Chondrocyte (in vitro differentiated cells): ENCODE measurements around the gene SLC5A10. TPM values are rescaled to one million over a fixed set of nuclear protein-coding genes. Genes with fewer than 3 reads are reported as not detected.

Experiments
- DNase-seq: peaks from one replicate; pipeline ENCODE4 v3.0.0; 2021; ENCODE audit warnings: mixed read lengths, low spot score
- H3K27ac Mint-ChIP-seq: one replicate; pipeline ENCODE4 v1.8.0; 2021; ENCODE audit warnings: mild to moderate bottlenecking, moderate library complexity, mixed read lengths; ENCODE audit not compliant: unreplicated experiment
- H3K27me3 Mint-ChIP-seq: 2 replicates; pipeline ENCODE4 v1.8.0; 2021; ENCODE audit warnings: low read depth, mixed read lengths
- H3K36me3 Mint-ChIP-seq: 2 replicates; pipeline ENCODE4 v1.8.0; 2021; ENCODE audit warnings: low read depth, mixed read lengths
- H3K4me1 Mint-ChIP-seq: 2 replicates; pipeline ENCODE4 v1.8.0; 2021; ENCODE audit warnings: low read depth, mild to moderate bottlenecking, mixed read lengths
- H3K4me3 Mint-ChIP-seq: one replicate; pipeline ENCODE4 v1.8.0; 2021; ENCODE audit warnings: mild to moderate bottlenecking, moderate library complexity, mixed read lengths; ENCODE audit not compliant: unreplicated experiment
- H3K9me3 Mint-ChIP-seq: 2 replicates; pipeline ENCODE4 v1.8.0; 2021; ENCODE audit warnings: low read depth, mixed read lengths
- CTCF ChIP-seq: fragments of 200-600 bp; sonication (generic); IDR thresholded peaks from 2 replicates; pipeline ENCODE4 v1.5.0; 2021; ENCODE audit warnings: antibody characterized with exemption, mild to moderate bottlenecking, moderate library complexity
- total RNA-seq: library from RNA; stranded (reverse); gene quantifications from 3 replicates; pipeline ENCODE4 v1.2.1, GENCODE V29; 2021

The SLC5A10 gene
- total RNA-seq, 1 donor from 2014 or later: not detected

- H3K4me1 Mint-ChIP-seq: peaks cover 5% of the 10 kb centered on the region
- H3K27me3 Mint-ChIP-seq: no peaks in the 10 kb centered on the region
- TF ChIP-seq CTCF: no peak
- no peaks in the 10 kb centered on the region for H3K9me3 Mint-ChIP-seq
- peaks cover 25% of the 10 kb centered on the region for H3K36me3 Mint-ChIP-seq
- no peak for DNase-seq
- H3K27ac Mint-ChIP-seq: no peak overlapping the region
- no peak overlapping the region for H3K4me3 Mint-ChIP-seq
These were observed 18.6 kb upstream of the SLC5A10 start for GRCh38 chr17:18933102-18934058.

GRCh38 chr17:18937981-18938691 lies 13.8 kb upstream of the SLC5A10 start:
- DNase-seq: no peak
- Mint-ChIP-seq H3K36me3 (peaks cover 1% of the 10 kb centered on the region), H3K4me3 (no peak overlapping the region), H3K27ac (no peak overlapping the region), H3K9me3 (peaks cover 2% of the 10 kb centered on the region), H3K27me3 (peaks cover 11% of the 10 kb centered on the region), H3K4me1 (no peaks in the 10 kb centered on the region)
- no peak for TF ChIP-seq CTCF

- Mint-ChIP-seq H3K4me3 (no peak overlapping the region), H3K4me1 (no peaks in the 10 kb centered on the region), H3K9me3 (peaks cover 2% of the 10 kb centered on the region), H3K27me3 (peaks cover 11% of the 10 kb centered on the region), H3K27ac (no peak overlapping the region), H3K36me3 (peaks cover 1% of the 10 kb centered on the region)
- no peak for DNase-seq
- TF ChIP-seq CTCF: no peak
These were observed 13.3 kb upstream of the SLC5A10 start for GRCh38 chr17:18938692-18939023.

GRCh38 chr17:18944646-18945045 lies 7.3 kb upstream of the SLC5A10 start:
- peaks cover 31% of the 10 kb centered on the region for H3K27me3 Mint-ChIP-seq
- H3K9me3 Mint-ChIP-seq: peaks cover 2% of the 10 kb centered on the region
- no peak overlapping the region for H3K27ac Mint-ChIP-seq
- H3K4me1 Mint-ChIP-seq: no peaks in the 10 kb centered on the region
- no peak for DNase-seq
- peaks cover 1% of the 10 kb centered on the region for H3K36me3 Mint-ChIP-seq
- H3K4me3 Mint-ChIP-seq: no peak overlapping the region
- no peak for TF ChIP-seq CTCF

- peaks cover 30% of the 10 kb centered on the region for H3K27me3 Mint-ChIP-seq
- H3K9me3 Mint-ChIP-seq: no peaks in the 10 kb centered on the region
- DNase-seq: no peak
These were observed 5.4 kb upstream of the SLC5A10 start for GRCh38 chr17:18946536-18946935.

More at GRCh38 chr17:18946536-18946935, 5.4 kb upstream of the SLC5A10 start:
- Mint-ChIP-seq H3K4me3 (no peak overlapping the region), H3K36me3 (no peaks in the 10 kb centered on the region), H3K27ac (no peak overlapping the region), H3K4me1 (no peaks in the 10 kb centered on the region)
- TF ChIP-seq CTCF: no peak
